ENCODE results near the gene UGT3A2.
"Not testable (repeated sequence)": the region's sequence is repeated elsewhere in the genome, so short reads cannot be mapped to it uniquely, and the experiment has no call there.

UGT3A2 gene

GRCh38 chr5:36052538-36052937, 14.1 kb downstream of the UGT3A2 start:
- DNase-seq (ENCODE audit: low read depth): no peak

- DNase-seq (ENCODE audit: low read depth): no peak
Measured at GRCh38 chr5:36049949-36050348, 16.7 kb downstream of the UGT3A2 start.

- no peak for DNase-seq (ENCODE audit: low read depth)
Measured at GRCh38 chr5:36047384-36048160, 19.1 kb downstream of the UGT3A2 start.

GRCh38 chr5:36045895-36046294, 20.8 kb downstream of the UGT3A2 start:
- DNase-seq (ENCODE audit: low read depth): no peak

- DNase-seq (ENCODE audit: low read depth): no peak
Measured at GRCh38 chr5:36041537-36041845, 25.2 kb downstream of the UGT3A2 start.

GRCh38 chr5:36040651-36041536, 25.8 kb downstream of the UGT3A2 start:
- DNase-seq (ENCODE audit: low read depth): no peak

- no peak for DNase-seq (ENCODE audit: low read depth)
Measured at GRCh38 chr5:36035696-36036095, 31.0 kb downstream of the UGT3A2 start.

GRCh38 chr5:36034536-36035134, 32.0 kb downstream of the UGT3A2 start:
- DNase-seq (ENCODE audit: low read depth): not testable (repeated sequence)

- DNase-seq (ENCODE audit: low read depth): no peak
Measured at GRCh38 chr5:36033486-36033885, 33.2 kb downstream of the UGT3A2 start.

- DNase-seq (ENCODE audit: low read depth): no peak
Measured at GRCh38 chr5:36033047-36033446, 33.6 kb downstream of the UGT3A2 start.

GRCh38 chr5:36031223-36031622, 35.5 kb downstream of the UGT3A2 start:
- no peak for DNase-seq (ENCODE audit: low read depth)

- peak; percentile 29 for DNase-seq (ENCODE audit: low read depth)
Measured at GRCh38 chr5:36029914-36030313, 36.8 kb downstream of the UGT3A2 start.

GRCh38 chr5:36028816-36029465, 37.7 kb downstream of the UGT3A2 start:
- DNase-seq (ENCODE audit: low read depth): no peak

GRCh38 chr5:36027711-36028110, 39.0 kb downstream of the UGT3A2 start:
- DNase-seq (ENCODE audit: low read depth): no peak

GRCh38 chr5:36026706-36027465, 39.8 kb downstream of the UGT3A2 start:
- no peak for DNase-seq (ENCODE audit: low read depth)

- not testable (repeated sequence) for DNase-seq (ENCODE audit: low read depth)
Measured at GRCh38 chr5:36022246-36022645, 44.4 kb downstream of the UGT3A2 start.

GRCh38 chr5:36019584-36019983, 47.1 kb downstream of the UGT3A2 start:
- not testable (repeated sequence) for DNase-seq (ENCODE audit: low read depth)

GRCh38 chr5:36017622-36018021, 49.1 kb downstream of the UGT3A2 start:
- DNase-seq (ENCODE audit: low read depth): no peak

GRCh38 chr5:36017004-36017403, 49.7 kb downstream of the UGT3A2 start:
- no peak for DNase-seq (ENCODE audit: low read depth)

- DNase-seq (ENCODE audit: low read depth): no peak
Measured at GRCh38 chr5:36013182-36013581, 53.5 kb downstream of the UGT3A2 start.

GRCh38 chr5:36009698-36010097, 57.0 kb downstream of the UGT3A2 start:
- no peak for DNase-seq (ENCODE audit: low read depth)

- DNase-seq (ENCODE audit: low read depth): no peak
Measured at GRCh38 chr5:36007366-36007765, 59.3 kb downstream of the UGT3A2 start.

All from fibroblast of gingiva (primary cell).